T-helper 1 cell treated with Interleukin-12 subunit alpha and Interleukin-12 subunit beta and Interleukin-4 antibody, amounts not matched to agents 30 μg/mL and 1 μg/mL, for 36 hours (primary cell): ENCODE data around the gene PAM16.

Experiments
- H3K27ac Mint-ChIP-seq: one replicate; pipeline ENCODE4 v1.8.0; 2021; ENCODE audit warnings: mild to moderate bottlenecking, mixed read lengths
- H3K27me3 Mint-ChIP-seq: one replicate; pipeline ENCODE4 v1.8.0; 2021; ENCODE audit warnings: low read depth, mixed read lengths
- H3K36me3 Mint-ChIP-seq: one replicate; pipeline ENCODE4 v1.8.0; 2021; ENCODE audit warnings: low read depth, mixed read lengths
- H3K4me1 Mint-ChIP-seq: one replicate; pipeline ENCODE4 v1.8.0; 2021; ENCODE audit warnings: low read depth, mixed read lengths
- H3K4me3 Mint-ChIP-seq: one replicate; pipeline ENCODE4 v1.8.0; 2021; ENCODE audit warnings: mild to moderate bottlenecking, moderate library complexity, mixed read lengths
- H3K9me3 Mint-ChIP-seq: one replicate; pipeline ENCODE4 v1.8.0; 2021; ENCODE audit warnings: mixed read lengths

The PAM16 gene

DNA sequence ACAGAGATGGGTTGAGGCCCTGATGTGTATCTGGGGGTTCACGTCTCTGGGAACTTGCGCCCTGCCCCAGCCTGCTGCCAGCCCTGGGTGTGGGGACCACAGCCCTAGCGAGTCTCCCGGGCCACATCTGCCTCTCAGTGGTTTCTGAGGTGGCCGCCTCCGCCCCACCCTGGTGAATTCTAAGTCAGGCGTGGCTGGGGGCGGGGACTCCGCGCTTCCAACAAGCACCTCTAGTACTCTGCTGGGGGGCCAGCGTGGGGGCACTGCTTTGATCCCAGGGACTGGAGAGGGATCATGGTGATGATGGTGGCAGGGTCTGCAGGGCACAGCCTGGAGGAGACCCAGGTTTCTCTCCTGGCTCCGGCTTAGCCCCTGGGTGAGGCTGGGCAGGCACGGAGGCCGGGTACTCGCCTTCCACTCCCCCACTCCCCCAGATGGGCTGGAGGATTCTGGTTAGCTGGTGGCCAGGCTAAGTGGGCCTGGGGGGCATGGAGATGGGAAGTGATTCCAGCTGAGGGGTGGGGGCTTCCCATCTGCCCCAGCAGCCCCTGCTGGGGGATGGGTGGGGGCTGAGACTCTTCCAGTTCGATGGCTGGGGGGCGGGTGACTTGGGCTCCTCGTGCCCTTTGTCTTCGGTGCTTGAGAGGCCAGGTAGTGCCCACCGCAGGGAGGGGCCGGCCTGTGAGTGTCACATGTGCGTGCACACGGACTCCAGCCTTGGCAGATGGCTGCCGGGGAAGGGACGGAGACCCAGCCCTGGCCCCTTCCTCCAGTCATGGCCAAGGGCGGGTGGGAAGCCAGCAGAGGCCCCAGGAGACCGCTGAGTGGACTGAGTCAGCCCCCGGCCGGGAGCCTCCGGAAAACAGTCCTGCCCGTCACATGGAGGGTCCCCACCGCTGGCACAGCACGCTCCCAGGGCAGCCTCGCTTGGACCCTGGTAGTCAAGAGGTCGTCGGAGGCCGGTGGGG, 31.4 kb downstream of the PAM16 start:
- Mint-ChIP-seq H3K27me3 (peaks cover 4% of the 10 kb centered on the region), H3K36me3 (no peaks in the 10 kb centered on the region), H3K27ac (no peak overlapping the region), H3K4me3 (no peak overlapping the region), H3K4me1 (peaks cover 9% of the 10 kb centered on the region), H3K9me3 (no peaks in the 10 kb centered on the region)

DNA sequence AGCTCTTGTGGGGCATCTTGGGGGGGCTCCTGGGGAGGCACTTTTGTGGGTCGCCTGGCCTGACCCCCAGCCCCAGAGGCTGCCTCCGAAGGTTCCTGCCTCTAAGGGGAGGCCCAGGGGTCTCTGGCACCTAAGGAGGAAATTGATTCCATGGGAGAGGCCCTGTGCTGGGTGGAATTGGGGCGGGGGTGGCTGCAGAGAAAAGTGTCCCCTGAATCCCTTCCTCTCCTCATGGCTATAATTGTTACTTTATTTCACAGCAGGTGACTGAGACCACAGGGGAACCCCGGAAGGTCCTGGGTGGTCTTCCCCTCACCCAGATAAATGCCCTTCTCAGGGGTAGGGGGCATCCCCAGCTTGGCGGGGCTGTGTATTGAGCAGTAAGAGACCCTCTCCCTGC, 32.2 kb downstream of the PAM16 start:
- peaks cover 15% of the 10 kb centered on the region for H3K4me1 Mint-ChIP-seq
- no peak overlapping the region for H3K4me3 Mint-ChIP-seq
- H3K27ac Mint-ChIP-seq, result no peak overlapping the region
- H3K27me3 Mint-ChIP-seq, result peaks cover 12% of the 10 kb centered on the region
- no peaks in the 10 kb centered on the region for H3K9me3 Mint-ChIP-seq
- H3K36me3 Mint-ChIP-seq, result peaks cover 3% of the 10 kb centered on the region

DNA sequence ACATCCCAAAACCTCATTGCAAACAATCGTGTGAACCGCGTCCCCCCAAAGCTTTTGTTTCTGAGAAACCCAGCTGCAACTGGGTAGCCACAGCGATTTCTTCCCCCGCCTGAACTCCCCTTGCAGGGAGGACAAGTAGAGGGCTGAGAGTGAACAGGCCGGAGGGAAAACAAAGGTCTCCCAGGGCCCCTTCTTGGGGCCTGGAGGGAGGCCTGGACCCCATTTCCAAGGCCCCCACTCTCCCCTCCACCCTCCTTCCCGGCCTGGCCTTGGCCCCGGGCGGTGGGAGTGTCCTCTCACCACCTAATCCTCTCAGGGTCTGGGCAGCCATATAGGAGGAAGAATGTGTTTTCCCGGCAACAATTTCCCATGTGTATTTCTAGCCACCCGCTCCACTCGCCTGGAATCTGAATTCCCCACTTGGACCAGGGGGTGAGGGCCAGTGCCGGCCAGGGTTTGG, 32.6 kb downstream of the PAM16 start:
- H3K27ac Mint-ChIP-seq, result no peak overlapping the region
- H3K4me1 Mint-ChIP-seq, result peaks cover 17% of the 10 kb centered on the region
- peaks cover 3% of the 10 kb centered on the region for H3K36me3 Mint-ChIP-seq
- H3K9me3 Mint-ChIP-seq, result no peaks in the 10 kb centered on the region
- H3K27me3 Mint-ChIP-seq, result peaks cover 17% of the 10 kb centered on the region
- H3K4me3 Mint-ChIP-seq, result no peak overlapping the region

DNA sequence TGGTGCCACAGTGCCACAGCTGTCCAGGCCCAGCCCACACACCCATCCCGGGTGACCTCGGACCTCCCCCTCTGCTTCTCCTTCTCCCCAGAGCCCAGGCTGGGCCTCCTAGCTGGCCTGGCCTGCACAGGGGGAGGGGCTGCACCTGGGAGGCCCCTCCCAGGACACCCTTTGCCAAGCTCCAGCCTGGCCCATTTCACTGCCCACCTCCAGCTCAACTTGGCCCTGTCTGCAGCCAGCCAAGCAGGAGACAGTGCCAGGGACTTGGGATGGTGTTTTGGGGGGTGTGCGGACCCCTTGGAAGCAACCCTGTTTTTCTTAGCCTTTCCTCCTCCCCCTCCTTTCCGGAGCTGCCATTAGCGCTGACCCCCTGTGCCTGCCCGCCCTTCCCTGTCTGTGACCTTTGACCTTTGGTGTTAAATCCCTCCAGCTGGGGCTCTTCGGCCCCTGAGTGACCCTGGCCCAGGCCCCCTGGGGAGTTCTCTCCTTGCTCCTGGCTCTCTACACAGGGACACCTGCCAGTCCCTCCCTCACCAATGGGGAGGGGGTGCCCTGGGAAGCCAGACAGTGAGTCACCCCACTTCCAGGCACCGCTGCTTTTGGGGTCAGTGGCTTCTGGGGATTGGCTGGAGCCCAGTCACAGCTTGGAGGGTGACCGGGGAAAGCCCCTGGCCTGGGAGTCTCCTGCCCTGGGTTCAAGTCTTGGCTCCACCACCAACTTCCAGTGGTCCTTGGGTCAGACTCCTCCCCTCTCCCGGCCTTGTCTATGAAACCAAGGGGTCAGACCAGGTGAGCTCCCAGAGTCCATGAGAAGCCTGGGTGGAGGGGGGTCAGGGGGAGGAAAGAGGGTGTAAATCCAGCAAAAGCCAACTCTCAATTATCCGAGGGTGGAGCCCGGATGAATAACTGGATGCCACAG, 33.3 kb downstream of the PAM16 start:
- Mint-ChIP-seq H3K27me3 (peaks cover 17% of the 10 kb centered on the region), H3K36me3 (peaks cover 3% of the 10 kb centered on the region), H3K4me3 (peak overlapping the region; percentile 59), H3K4me1 (peaks cover 17% of the 10 kb centered on the region), H3K27ac (no peak overlapping the region), H3K9me3 (no peaks in the 10 kb centered on the region)

DNA sequence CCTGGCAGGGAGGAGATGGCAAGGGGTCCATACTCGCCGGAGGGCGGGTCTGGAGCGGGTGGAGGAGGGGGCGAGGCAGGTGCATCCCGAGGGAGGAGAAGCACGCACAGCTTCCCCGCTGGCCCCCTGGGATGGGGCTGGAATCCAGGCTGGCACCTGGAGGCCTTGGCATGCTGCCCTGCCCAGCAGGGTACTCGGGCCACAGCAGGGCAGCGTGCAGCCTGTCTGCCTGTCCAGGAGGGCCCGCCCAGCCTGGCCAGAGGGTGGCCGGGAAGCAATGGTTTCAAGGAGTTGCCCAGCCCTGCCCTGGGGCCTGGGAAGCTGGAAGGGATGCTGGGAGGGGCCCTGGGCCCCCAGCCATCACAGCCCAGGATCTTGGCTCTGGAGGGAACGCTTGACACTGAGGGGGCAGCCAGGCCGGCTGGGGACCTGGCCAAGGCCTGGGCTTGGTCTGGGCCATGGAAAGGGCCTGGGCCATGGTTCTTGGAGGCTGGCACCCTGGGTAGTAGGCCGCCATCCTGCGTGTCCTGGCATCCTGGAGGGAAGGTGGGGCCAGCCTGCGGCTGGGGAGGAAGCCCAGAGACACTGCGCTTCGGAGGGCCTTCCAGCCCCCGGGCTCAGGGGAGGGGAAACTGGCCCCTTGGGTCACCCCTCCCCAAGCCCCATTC, 34.1 kb downstream of the PAM16 start:
- peaks cover 17% of the 10 kb centered on the region for H3K27me3 Mint-ChIP-seq
- no peak overlapping the region for H3K27ac Mint-ChIP-seq
- no peak overlapping the region for H3K4me3 Mint-ChIP-seq

DNA sequence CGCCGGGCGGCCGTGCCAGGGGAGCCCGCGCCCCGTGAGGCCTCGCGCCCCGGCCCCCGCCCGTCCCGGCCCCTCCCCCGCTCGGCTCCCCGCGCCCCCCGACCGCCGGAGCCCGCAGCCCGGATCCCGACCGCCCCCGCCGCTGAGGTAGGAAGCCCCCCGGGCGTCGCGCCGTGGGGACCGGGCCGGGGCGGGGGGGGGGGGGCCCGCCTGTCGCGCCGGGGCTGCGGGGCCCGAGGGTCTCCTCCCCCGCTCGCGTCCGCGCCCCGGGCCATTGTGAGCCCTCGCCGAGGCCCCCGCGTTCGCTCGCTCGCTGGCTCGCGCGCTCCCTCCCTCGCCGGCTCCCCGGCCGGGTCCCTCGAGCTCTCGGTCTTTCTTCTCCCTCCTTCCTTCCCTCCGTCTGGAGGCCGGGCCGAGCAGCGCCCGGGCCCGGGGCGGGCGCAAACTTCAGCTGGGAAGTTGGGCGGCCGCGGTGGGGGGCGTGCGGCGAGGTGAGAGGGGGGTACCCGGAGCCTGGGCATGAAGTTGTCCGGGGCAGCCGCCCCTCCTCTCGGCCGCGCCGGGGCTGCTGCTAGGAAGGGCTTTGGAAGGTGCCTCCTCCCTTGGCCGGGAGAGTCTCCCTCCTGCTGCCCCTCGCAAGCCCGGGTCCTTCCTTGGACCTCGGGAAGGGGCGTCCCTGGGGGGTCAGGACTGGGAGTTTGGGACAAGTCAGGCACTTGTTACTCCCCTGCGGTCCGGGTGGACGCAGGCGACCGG, 34.8 kb downstream of the PAM16 start:
- peaks cover 17% of the 10 kb centered on the region for H3K4me1 Mint-ChIP-seq
- no peak overlapping the region for H3K27ac Mint-ChIP-seq
- H3K36me3 Mint-ChIP-seq, result peaks cover 3% of the 10 kb centered on the region
- H3K4me3 Mint-ChIP-seq, result peak overlapping the region; percentile 25
- H3K9me3 Mint-ChIP-seq, result no peaks in the 10 kb centered on the region
- peaks cover 19% of the 10 kb centered on the region for H3K27me3 Mint-ChIP-seq

More for the DNA sequence above, 34.1 kb downstream of the PAM16 start:
- H3K9me3 Mint-ChIP-seq, result no peaks in the 10 kb centered on the region
- H3K4me1 Mint-ChIP-seq, result peaks cover 17% of the 10 kb centered on the region
- H3K36me3 Mint-ChIP-seq, result peaks cover 3% of the 10 kb centered on the region

DNA sequence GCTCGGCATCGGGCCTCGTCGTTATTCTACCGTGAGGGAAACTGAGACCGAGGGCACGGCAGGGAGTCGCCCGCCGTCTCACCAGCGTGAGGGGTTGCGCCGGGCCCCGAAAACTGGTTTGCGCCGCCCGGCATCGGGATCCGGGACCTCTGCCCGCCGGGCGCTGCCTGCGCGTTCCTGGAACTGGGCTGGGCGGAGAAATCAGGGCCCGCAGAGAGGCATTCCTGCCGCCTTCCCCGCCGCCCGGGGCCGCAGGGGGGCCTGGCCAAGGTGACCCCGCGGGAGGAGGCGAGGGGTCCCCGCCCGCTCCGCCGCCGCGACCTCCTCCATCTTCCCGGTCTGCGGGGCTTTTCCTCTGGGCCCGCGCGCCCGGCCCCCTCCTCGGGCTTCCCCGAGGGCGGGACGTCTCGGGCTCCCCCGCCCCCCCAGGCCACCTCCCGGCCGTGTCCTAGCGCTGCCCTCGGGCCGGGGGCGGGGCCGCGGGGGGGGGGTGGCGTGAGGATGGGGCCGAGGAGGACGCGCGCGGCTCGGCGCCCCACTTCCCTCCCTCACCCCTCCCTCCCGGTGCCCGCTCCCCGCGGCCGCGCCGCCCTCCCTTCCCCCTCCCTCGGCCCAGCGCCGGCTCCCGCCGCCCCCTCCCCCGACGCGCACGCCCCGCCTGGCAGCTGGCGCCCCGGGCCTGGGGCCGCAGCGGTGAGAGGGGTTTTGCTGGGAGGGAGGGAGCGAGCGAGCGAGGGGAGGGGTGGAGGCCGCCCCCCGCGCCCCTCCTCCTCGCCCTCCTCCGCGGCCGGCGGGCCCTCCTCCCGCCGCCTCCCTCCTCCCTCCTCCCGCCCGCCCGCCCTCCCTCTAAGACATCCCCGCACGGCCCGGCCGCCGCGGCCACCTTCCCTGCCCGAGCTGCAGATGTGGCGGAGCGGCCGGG, 35.7 kb downstream of the PAM16 start, which contains the start of gene GLIS2:
TSS of gene GLIS2 (plus strand) at position 882 of the 922 bp plus-strand sequence. CDS start 16,214 bp downstream, outside the sequence.
- H3K27ac Mint-ChIP-seq, result peak within 1 kb of the TSS; percentile 82
- peaks cover 21% of the 10 kb centered on the region for H3K27me3 Mint-ChIP-seq
- no peaks in the 10 kb centered on the region for H3K9me3 Mint-ChIP-seq
- peak within 1 kb of the TSS; percentile 89 for H3K4me3 Mint-ChIP-seq
- peaks cover 17% of the 10 kb centered on the region for H3K4me1 Mint-ChIP-seq
- peaks cover 3% of the 10 kb centered on the region for H3K36me3 Mint-ChIP-seq

DNA sequence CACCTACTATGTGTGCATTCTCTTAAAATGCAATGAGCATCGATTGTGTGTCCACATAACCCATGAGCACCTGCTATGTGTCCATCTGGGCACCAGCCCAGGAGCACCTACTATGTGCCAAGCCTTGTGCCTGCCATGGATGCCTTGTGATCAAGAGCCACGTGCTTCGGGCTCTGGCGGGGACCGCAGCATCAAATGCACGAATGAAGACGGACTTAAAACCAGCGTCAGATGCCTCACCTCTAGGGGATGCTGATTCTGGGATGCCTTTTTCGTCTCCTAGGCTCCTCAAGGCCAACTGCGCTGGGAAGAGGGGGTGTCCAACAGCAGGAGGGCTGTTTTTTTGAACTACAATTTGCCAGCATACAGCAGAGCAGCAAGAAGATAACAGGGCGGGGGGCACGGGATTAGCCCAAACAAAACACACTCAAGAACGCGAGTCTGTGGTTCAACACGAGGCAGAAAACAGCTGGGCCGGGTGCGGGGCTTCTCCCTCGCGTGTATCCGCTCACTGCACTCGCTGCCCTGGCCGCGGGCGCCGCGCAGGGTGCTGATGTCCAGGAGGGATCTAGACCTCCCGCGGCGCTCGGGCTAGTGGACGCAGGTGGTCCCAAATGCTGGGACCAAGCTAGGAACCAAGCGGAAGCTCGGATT, 36.5 kb downstream of the PAM16 start:
- peaks cover 17% of the 10 kb centered on the region for H3K4me1 Mint-ChIP-seq
- no peaks in the 10 kb centered on the region for H3K9me3 Mint-ChIP-seq
- peaks cover 21% of the 10 kb centered on the region for H3K27me3 Mint-ChIP-seq
- peak overlapping the region; percentile 82 for H3K27ac Mint-ChIP-seq
- peak overlapping the region; percentile 89 for H3K4me3 Mint-ChIP-seq
- H3K36me3 Mint-ChIP-seq, result peaks cover 3% of the 10 kb centered on the region

DNA sequence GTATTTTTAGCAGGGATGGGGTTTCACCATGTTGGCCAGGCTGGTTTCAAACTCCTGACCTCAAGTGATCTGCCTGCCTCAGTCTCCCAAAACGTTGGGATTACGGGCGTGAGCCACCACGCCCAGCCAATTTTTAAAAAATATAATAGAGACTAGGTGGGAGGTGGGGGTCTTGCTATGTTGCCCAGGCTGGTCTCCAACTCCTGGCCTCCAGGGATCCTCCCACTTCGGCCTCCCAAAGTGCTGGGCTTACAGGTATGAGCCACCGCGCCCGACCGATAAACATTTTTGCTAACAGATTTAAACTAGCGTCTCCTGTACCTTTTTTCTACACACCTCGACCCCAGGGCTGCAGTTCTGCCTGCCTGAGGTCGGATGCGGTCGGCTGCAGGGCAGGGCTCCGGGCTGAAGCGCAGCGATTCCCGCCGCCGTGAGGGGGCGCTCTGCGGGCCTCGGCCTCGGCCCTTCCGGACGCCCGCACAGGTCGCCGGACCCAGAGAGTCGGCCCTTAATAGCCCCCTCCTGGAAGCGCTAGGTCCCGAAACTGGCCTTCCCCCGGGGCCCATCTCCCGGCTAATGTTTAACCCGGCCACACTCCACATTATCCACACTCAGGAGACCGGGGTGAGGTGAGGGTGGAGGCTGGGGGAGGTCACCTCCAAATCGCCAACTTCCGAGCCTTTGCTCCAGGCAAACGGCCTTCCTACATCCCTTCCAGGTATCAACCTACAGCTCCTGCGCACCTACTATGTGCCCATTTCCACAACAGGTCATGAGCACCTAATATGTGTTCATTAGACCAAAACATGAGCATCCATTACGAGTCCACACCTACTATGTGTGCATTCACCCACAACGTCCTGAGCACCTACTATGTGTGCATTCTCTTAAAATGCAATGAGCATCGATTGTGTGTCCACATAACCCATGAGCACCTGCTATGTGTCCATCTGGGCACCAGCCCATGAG, 37.3 kb downstream of the PAM16 start:
- peaks cover 3% of the 10 kb centered on the region for H3K36me3 Mint-ChIP-seq
- H3K27me3 Mint-ChIP-seq, result peaks cover 21% of the 10 kb centered on the region
- H3K4me3 Mint-ChIP-seq, result peak overlapping the region; percentile 89
- H3K9me3 Mint-ChIP-seq, result no peaks in the 10 kb centered on the region
- H3K4me1 Mint-ChIP-seq, result peaks cover 13% of the 10 kb centered on the region
- no peak overlapping the region for H3K27ac Mint-ChIP-seq

DNA sequence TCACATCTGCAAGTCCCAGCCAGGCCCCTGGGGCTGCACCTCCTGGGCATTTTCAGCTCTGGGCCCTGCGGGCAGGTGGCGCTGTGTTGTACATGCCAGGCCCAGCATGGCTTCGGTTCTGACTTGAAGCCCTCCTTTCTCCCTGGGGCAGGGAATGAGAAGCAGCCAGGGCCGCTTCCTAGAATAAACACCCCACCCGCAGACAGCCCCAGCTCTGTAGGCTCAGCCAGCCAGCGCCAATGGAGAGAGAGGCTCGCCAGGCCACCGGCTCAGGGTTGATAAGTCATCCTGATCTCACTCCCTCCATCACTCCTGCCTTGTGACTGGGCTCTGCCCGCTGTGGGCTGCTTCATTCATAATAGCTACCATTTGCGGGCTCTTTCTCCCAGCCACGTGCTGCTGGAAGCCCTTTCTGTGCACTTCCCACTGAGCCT, 41.3 kb downstream of the PAM16 start:
- Mint-ChIP-seq H3K27ac (no peak overlapping the region), H3K36me3 (peaks cover 8% of the 10 kb centered on the region), H3K9me3 (no peaks in the 10 kb centered on the region), H3K27me3 (peaks cover 18% of the 10 kb centered on the region), H3K4me1 (peaks cover 29% of the 10 kb centered on the region), H3K4me3 (no peak overlapping the region)

DNA sequence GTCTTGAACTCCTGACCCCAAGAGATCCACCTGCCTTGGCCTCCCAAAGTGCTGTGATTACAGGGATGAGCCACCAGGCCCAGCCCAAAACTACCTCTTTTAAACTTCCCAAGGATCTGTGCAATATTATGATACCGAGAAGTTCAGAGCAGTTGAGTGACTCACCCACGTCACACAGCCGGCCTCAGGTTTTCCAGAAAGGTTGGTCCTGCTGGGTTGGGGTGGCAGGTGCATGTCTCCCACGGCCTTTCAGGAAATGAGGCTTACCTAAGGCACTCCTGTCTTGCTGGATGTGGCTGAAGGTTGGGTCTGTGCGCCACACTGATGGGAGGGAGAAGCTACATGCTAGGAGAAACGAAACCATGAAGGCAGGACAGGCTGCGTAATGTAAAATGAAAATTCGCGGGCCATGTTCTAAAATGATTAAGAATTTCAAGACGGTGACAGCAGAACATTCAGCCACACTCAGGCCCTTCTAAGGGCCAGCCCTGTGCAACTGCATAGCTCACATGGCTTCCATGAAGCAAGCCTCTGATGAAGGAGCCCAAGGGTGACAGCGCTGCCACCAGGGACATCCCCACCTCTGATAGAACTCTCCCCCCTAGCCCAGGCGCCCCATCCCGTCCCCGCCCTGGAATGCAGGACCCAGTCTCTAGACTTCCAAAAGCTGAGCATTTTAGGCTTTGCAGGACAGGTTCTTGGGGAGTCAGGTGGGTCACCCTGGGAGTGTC, 41.9 kb downstream of the PAM16 start:
- H3K27ac Mint-ChIP-seq, result peak overlapping the region; percentile 20
- peaks cover 6% of the 10 kb centered on the region for H3K36me3 Mint-ChIP-seq
- no peaks in the 10 kb centered on the region for H3K9me3 Mint-ChIP-seq
- H3K27me3 Mint-ChIP-seq, result peaks cover 13% of the 10 kb centered on the region
- H3K4me3 Mint-ChIP-seq, result peak overlapping the region; percentile 91
- H3K4me1 Mint-ChIP-seq, result peaks cover 24% of the 10 kb centered on the region
